Kidney capillary endothelial cell (primary cell): ENCODE results near the gene RPLP1.
A peak's percentile ranks its signal among the peaks of the same experiment; 100 is the strongest.

ENCODE experiments used
- DNase-seq: peaks from one replicate; pipeline ENCODE4 v3.0.0-alpha.2; 2018; ENCODE audit warnings: low spot score

RPLP1 gene

DNA sequence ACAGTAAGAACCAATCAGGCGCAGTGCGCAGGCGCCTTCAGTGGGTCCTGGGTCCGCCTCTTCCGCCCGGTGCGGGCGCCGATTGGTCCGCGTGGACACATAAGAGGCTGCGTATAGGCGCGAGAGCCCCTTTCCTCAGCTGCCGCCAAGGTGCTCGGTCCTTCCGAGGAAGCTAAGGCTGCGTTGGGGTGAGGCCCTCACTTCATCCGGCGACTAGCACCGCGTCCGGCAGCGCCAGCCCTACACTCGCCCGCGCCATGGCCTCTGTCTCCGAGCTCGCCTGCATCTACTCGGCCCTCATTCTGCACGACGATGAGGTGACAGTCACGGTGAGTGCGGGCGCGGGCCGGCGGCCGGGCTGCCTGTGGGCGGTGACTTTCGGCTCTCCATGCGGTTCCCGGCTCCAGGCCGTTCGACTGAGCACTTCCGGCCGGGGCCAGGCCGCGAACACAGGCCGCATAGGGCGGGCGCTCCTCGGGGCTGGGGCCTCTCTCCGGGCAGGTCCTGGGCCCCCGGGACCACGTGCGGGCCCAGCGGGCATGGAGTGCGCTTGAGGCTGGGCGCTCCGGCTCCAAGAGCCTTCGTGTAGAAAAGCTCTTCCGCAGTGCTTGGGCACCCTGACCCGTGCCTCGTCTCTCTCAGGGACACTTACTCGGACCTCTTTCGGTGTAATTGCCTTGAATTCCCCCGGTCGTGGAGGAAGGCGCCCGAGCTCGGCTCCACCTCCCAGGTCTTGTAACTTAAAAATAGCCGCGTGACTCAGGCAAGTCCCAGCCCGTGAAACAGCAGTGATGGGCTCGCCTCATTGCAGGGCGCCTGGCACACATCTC lies at the start of gene RPLP1:
Gene RPLP1 (plus strand): TSS at position 127 of the 830 bp plus-strand sequence. CDS start 131 bp downstream, at position 258.
- DNase-seq, result peak; percentile 90

DNA sequence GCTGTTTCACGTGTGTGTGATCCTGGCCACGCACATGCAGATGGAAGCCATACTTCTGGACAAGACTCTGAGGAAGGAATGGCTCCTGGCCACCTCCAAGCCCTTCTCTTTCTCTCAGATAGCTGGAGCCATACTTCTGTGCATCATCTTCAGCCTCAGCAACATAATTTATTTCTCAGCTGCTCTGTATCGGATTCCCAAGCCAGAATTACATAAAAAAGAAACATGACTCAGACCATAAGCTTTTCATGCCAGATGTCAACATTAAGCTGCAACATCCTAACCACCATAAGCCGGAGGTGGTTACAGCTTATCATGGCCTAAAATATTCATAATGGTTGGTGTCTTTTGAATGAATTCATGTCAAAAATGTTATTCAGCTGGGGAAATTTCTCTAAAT lies 49.0 kb upstream of the RPLP1 start:
- DNase-seq, result no peak

DNA sequence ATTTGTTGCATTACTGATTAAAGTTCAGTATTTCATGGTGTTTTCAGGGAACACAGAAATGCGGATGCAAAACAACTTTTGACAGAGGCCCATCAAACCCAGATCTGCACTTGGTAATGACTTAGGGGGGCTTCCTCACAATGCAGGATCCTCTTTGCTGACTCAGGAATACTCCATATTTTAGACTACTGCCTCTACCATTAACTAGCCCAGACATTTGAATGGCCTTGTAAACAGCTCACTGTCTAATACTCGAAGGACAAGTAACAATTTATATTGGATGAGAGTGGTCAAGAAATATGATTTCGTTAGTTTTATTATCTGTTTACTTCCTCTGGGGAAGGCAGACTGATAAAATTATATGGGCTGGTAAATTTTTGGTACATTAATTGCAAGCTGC lies 47.5 kb upstream of the RPLP1 start:
- no peak for DNase-seq

DNA sequence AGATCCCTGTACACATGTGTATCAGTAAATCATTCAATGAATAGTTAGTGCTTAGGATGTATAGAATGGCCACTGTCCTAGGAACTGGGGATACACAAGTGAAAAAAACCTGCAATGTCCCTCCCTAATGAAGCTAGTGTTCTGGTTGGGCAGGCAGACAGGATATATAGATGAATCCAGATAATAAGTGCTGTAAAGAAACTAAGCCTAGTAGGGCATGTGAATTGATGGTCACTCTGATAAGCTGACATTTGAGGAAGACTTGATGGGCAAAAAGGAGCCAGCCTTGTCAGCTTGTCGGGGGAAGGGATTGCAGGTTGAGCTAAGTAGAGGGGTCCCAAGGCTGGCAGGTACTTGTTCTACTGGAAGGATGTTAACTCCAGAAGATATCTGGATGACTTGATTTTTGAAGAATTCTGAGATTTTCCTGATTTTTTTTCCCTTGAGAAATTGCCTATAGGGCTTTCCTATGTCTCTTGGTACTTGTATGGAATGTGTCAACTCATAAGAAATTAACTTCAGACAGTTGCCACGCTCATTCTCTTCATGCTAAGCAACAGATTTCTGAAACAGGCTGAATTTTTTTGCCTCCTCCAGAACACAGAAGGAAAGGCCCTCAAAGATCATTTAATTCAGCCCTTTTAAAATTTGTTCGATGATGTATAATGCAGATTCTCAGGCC lies 44.8 kb upstream of the RPLP1 start:
- no peak for DNase-seq

DNA sequence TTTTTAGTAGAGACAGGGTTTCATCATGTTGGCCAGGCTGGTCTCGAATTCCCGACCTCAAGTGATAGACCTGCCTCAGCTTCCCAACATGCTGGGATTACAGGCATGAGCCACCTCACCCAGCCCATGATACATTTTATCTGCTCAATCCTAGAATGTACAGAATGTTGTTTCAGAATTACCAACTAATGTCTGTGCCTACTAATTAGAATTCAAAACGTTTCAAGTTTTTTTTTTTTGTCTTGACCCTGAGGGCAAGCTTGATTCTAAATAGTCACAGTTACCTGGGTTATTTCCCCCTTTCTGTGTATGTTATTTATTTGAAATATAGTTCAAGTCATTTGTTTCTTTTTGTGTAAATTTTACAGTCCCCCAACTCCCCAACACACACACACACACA lies 43.8 kb upstream of the RPLP1 start:
- DNase-seq, result no peak

DNA sequence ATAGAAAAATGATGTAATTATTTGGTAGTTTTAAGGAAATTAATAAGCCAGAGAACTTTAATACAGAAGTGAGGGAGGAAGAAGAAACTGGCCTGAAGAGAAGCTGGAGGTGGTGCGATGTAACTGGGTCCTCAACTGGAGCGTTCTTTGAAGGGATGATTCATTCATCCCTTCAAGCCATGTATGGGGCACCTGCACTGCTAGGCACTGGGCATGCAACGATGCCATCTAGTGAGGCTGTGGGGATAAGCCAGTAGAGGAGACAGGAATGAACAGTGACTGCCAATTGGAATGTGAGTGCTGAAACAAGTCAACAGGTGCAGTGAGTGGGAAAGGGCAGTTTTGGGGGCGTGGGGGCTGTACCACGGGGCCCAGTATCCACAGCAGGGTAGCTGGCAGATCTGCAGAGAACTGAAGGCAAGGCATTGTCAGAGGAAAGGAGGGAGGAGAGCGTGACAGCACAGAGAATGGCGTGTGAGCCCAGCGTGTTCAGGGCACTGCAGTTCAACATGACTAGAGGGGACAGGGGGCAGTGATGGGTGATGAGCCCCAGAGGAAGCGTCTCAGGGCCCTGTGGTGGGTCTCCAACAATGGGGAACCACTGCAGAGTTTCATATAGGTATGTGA lies 42.3 kb upstream of the RPLP1 start:
- no peak for DNase-seq

DNA sequence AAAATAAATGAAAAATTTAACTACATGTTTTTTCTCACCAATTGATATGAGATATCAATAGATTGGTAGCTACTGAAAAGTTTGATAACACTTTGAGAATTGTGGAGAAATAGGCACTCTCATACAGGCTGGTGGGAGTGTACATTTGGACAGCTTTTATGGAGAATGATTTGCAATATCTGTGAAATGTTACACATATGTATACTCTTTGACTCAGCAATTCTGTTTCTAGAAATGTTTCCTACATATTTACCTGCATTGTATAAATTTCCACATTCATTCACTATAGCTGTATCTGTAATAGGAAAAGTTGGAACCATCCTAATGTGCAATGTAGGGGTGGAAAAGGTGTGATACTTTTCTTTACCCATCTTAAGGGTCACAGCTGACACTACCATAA lies 40.3 kb upstream of the RPLP1 start:
- DNase-seq, result no peak

DNA sequence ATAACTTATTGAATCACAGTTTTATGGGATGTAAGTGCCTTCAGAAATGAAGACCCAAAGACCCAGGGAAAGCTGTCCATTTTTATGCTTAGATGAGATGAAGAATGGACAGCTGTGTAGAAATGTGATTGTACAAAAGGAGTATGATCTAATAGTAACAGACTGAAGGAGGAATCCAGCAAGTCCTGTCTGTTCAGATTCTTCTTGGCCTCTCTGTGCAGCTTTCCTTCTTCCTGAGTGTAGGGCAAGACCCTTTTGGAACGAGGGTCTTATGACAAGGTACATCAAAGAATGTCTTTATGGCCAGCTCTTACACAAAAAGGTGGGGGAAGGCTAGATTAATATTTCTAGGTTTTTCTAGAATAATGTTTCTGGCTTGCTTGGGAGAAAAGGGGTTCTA lies 39.9 kb upstream of the RPLP1 start:
- DNase-seq, result no peak

DNA sequence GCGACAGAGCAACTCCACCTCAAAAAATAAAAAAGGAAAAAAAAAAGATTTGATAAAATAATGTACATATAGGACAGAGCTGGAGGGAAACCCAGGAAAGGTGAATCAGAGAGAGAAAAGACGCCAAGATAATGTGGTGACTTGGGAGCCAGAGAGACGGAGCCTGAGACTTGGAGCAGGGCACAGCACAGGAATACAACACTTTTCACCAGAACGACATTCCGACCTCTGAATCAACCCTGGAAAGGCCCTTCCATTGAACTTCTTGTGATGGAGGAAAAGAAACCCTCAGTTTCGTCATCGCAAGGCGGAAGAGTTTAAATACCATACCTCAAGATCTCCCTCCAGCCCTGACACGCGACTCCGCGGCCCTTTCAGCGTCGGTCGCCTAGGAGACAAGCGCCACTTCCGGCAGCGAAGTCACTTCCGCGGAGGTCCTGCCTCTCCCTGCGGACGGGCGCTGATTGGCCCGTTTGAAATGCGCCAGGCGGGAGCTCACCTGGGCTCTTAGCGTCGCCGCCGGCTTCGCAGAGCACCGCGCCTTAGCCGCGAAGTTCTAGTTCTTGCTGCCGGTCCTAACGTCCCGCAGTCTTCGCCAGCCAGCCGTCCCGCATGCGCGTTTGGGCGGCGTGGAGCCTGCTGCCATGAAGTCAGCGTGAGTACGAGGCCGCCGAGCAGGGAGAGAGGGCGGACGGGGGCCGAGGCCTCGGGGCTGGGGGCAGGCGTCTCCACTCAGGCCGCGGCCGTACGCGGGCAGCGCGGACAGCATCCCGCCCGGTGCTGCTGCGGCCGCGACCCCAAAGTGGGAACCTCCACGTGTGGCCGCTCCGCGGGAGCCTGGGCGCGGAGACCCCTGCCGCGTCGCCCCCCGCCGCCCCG lies 38.6 kb upstream of the RPLP1 start, which contains the start of gene KIF23:
Gene KIF23 (plus strand): TSS at position 528 of the 879 bp plus-strand sequence. CDS start 117 bp downstream, at position 645.
- DNase-seq, result peak; percentile 92

DNA sequence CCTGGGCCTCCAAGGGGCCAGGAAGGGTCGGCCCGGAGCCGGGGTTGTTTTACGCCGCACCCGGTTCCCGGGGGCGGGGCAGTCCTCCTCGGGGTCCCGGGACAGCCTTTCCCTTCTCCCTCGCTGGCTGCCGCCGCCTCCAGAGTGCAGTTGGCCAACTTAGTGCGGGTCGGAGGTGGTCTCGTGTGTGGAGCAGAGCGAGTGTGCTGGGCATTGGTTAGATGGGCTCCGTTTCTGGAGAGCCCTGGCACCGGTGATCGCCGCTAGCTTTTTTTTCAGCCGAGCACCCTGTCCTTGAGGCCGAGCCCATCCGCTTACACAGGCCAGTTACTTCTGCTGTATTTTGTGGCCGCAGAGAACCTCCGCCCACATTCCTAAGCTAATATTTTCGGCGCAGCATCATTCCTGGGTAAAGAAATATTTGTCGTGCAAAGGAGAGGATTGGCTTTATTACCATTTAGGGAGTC lies 37.9 kb upstream of the RPLP1 start:
- DNase-seq, result peak; percentile 68

DNA sequence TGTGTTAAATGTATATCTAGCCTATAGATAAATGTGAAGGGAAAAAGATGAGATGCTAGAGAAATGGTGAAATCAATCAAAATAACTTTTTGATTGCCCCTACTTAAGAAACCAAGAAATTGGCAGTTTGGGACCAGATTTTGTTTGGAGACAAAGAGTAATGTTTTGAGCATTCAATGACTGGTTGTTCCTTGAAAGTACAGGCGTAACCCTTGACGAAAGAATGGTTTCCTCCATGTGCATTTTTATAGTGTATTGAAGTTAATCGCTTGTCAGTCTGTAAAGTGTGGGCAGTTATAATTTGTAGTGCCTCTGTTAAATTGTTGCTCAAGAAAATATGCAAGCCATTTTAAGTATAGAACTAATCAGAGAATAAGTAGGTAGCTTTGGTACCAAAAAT lies 37.2 kb upstream of the RPLP1 start:
- no peak for DNase-seq

DNA sequence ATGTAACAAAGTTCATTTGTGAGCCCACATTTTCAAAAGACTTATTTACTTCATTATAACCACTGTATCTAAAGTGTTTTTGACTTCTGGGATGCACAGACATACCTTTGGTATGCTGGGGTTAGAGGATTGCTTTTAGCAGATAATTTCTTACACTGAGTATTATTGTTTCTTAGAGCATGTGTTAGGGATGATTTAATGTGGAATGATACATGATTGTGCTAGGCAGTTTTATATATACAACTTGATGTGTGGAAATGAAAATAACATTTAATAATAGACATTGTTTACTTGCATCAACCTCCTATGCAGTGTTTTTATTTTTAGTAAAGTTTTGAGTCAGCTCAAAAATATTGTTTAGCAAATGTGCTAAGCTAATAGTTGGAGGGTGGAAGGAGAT lies 35.0 kb upstream of the RPLP1 start:
- DNase-seq, result no peak

DNA sequence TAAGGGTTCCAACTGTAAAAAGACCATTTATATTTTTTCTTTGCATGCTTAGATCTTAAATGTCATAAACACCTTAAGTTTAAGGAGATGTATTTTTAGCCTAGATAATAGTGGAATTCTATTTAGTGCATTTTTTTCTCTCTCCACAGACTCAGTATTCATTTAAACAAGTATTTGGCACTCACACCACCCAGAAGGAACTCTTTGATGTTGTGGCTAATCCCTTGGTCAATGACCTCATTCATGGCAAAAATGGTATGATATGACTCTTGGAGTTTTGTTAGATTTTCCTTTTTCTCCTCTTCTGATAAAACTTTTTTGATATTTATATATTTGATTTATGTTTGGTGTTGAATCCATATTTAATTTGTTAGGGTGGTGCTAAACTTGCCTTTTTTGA lies 31.1 kb upstream of the RPLP1 start:
- DNase-seq, result no peak

DNA sequence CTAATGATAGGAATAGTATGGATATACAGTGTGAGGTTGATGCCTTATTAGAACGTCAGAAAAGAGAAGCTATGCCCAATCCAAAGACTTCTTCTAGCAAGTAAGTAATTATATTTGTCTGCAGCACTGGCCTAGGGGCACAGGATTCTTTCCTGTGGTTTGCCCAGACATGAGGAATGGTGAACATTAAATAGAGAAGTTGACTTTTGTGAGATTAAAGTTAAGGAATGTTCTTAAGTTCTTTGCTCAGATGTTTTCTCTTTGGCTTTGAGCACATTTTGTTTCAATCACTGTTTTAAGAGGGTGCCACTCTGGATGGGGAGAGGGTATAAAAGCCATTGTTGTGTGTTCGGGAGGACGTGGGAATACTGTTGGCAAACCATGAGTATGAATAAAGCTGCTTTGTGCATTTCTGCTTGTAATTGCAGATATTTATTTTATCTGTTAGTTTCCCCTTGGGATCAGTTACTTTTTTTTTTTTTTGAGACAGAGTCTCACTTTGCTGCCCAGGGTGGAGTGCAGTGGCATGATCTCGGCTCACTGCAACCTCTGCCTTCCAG lies 30.2 kb upstream of the RPLP1 start:
- no peak for DNase-seq

DNA sequence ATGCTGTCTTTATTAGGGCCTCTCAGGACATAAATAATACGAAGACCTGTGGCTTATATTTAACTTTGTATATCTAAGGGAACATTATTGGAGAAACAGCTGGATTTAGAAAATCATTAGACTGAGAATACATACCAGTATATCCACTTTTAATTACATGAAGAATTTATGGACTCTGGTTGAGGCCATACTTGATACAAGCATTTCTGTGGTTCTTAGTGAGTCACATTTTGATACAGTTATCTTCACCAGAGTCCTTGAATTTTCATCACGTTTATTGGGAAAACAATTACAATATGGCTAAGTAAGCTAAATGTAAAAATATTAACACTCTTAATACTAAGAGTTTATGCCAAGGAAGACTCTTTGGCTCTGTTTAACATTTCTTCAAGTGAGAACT lies 28.6 kb upstream of the RPLP1 start:
- DNase-seq, result no peak

DNA sequence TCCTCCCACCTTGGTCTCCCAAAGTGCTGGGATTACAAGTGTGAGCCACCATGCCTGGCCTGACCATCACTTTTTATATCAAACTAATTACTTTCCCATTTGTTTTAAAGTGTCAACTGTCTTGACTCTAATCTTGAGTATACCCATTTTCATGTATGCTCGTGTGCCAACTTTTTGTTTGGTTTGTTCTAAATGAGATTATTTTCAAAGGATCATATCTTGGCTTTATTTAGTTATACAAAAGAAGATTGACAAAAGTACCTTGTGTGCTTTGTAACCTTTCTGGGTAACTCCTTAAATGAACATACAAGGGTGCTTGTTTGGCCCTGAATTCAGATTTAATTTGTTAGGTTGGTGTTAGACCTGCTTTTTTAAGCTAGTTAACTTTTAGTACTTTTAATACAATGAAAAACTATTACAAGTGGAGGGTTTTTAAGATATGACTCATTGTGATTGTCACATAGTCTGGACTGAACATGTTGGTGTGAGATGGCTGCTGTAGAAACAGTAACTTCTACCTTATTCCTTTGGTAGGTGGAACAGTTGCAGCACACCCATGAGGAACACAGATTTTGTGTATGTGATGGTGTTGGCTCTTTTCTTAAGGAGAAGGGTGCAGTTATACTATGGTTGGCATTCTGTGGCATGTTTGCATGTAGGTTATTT lies 27.7 kb upstream of the RPLP1 start:
- no peak for DNase-seq

DNA sequence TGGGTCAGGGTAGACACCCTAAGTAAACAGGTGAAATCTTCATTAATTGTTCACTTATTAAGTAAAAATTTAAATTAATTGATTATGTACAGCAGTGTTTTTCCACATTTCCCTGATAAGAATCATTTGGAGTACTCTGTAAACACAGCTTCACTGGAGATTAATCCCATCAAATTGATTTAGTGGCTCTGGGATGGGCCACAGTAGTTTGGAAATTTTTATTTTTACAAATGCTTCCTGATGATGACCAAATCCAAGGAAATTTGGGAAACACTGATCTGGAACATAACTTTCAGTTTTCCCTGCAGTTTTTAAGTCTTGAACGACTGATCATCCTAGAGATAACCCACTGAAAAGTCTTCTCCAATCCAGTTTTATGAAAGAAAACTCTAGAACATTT lies 18.8 kb upstream of the RPLP1 start:
- DNase-seq, result no peak

DNA sequence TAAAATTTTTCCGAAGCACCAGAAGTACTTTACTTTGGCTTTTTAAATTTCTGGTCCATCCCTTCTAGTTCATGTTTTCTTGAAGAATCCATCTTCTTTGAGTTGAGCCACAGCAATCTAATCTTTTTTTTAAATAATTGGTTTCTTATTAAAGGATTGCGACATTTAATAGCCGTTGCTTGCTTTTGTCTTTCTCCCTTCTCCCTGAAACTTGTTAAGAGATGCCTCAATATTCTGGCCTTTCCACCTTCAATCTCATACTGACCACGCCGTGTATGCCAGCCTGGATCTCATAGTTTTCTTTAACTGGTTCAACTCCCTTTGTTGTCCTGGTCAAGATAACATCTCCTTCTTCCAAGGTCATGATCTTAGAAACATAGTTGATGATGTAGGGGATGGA lies 18.4 kb upstream of the RPLP1 start:
- no peak for DNase-seq

DNA sequence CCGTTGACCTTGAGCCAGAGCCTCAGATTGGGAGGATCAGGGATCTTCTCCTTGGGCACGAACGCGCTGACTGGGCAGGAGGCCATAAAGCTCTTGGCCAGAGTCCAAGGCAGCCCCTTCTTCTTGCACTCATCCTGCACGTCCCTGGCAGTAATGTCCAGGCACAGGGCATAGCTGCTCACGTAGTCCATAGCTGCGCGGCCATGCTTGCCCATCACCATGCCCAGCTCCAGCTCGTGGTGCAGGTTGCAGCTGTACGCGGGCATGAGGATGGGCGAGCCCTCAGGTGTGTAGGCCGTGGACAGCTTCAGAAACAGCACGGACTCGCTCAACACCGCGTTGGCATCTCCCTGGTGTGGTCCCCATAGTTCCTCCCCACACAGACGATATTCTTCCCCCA lies 17.9 kb upstream of the RPLP1 start:
- DNase-seq, result no peak

DNA sequence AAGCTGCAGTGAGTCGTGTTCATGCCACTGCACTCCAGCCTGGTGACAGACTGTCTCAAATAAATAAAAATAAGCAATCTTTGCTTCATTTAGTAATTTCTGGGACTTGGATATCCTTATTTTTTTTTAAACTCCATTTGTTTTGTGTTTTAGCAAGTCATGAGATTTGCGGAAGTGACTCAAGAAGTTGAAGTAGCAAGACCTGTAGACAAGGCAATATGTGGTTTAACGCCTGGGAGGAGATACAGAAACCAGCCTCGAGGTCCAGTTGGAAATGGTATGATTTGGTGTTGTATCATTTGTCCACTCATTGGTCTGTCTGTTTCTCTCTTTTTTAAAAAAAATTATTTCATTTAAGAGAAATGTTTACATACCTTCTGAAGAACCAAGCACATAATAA lies 16.6 kb upstream of the RPLP1 start:
- DNase-seq, result no peak

DNA sequence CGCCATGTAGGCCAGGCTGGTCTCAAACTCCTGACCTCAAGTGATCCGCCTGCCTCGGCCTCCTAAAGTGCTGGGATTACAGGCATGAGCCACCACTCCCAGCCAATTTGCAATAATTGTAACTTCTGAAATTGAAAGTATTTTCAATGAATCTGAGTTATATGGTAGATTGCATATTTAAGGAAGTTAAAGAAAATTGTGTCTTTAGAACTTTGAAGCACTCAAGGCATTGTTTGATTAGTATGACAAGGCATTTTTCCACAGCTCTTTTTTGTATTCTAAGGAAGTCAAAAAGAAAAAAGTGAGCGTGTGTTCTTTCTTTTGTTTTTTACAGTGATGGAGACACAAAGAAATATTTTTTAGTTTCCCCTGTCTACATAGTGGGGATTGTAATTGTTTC lies 15.7 kb upstream of the RPLP1 start:
- no peak for DNase-seq
